ENCODE results near the gene LYRM1. TPM values are rescaled to one million over a fixed set of nuclear protein-coding genes. Genes with fewer than 3 reads are reported as not detected.

LYRM1 gene
- total RNA-seq, 1 donor from 2014 or later, result 21.7 TPM

DNA sequence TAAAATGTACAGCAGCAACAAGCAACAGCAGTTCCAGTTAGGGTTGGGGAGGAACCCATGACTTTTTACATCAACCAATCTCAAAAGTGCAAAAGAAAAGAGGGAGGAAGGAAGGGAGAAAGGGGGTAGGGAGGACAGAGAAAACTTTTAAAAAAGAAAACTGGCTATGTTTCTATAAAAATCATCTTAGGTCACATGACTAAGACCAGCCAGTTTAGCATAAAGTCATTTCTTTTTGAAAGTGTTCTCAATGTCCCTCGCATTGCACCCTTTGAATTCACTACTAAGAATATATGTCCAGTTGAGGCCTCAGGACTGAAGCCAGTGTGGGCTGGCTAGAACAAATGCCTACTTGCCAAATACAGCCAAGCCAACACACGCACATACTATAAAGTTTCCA lies 29.3 kb upstream of the LYRM1 start:
- intact Hi-C loops (cut with micrococcal nuclease), result no loop called here

DNA sequence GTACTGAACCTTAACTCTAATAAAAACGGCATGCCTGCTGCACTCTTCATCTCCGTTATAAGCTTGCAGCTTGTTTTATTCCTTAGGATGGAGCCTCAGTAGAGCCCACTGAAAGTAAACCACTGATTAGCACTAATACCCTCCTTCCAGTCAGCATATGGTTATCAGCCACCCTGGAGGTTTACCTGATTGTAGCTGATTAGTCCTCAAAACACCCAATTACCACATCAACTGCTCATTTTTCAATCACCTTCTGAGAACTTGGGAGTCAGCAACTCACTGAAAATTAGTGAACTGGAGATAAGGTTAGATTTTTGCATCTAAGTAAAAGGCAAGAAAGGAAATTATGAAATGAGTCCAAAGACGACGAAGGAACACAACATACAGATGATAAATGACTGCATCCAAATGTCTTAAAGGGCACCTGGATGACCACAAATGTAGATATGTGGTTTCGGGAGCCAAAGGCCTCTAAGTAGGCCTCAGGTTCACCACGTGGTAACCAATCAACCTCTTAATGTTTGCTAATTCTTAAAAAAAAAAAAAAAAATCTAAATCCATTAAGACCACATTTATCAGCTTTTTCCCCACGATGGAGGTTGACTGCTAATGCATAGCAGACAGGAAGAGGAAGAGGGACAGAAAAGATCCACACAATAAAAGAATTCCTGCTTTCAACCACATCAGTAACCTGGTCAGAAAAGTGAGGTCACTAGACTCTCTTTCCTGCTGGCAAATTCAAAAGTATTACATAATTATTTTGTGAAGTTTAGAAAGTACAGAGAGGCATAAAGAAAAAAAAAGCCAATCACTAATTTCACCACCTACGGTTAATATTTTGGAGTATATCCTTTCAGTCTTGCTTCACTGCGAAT lies 28.4 kb upstream of the LYRM1 start:
- intact Hi-C loops (cut with micrococcal nuclease), result no loop called here

DNA sequence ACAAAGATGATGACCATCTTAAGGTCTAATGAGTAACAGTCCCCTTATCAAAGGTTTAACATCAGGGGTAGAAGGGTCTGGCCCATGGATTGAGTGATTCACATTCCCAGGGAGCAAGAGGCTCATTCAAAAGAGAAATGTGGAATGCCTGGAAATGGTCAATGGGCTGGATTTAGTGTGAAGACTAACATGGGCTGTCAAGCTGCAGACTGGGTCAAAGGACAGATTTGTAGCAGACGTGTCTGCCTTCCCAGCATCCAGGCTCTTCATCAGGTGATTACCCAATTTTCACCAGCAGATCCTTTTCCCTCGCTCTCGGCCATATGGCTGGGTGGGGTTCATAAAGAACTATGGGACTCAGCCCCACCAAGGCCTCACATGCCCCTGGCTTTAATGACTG lies 27.2 kb upstream of the LYRM1 start:
- intact Hi-C loops (cut with micrococcal nuclease), result no loop called here

DNA sequence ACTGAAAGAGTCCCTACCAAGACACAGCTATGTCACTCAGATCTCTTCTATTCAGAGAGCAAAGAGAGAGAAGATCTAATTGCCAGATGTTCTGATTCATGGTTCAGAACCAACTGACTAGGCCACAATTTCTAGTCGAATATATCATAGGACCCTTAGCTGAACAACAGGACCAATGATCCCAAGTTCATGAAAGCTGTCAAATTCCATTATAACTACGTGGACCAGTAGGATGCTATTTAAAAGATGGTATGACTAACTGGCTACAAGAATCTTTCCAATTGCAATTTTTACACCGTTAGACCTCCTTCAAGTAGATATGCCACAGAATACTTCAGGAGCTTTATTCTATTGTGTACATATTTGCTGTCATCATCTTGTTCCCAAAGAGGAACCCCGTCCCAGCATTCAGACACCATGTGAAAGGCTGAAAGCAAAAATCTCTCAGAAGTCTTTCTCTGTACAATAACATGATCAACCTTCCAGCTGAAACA lies 26.4 kb upstream of the LYRM1 start:
- intact Hi-C loops (cut with micrococcal nuclease), result loop anchor here (1.0 kb wide), 3 partner anchors 26 to 133 kb away; partner anchors contain the start of genes DCUN1D3, LYRM1 and THUMPD1

DNA sequence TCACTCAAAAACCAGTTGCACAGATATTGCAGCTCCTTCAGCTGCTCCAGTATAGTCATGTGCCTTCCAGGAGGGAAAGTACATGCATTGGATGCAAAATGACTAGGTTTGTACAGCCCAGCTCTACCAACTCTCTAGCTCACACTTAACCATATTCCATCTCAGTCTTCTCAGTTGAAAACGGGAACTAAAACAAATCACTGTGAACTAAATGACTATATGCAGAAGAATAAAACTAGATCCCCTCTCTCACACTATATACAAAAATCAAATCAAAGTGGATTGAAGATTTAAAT lies 25.3 kb upstream of the LYRM1 start:
- intact Hi-C loops (cut with micrococcal nuclease), result no loop called here

DNA sequence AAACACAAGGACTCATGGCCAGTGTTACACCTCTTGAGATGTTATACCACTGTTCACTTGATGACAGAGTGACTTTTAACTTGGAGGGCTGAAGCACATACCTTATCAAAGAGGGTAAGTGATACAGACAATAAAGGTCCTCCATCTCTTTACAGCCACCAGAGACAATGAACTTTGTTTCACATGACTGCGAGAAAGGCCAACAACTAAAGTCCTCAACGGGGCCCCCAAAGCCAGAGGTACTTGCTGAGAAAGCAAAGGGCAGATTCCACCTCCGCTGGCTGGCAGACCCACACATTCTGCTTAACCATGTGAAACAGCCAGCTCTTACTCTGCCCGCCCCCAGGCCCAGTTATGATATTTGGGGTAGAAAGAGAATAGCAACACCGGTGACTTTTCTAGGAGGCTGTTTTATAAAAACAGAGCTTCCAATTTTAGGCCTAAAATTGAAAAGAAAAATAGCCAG lies 21.9 kb upstream of the LYRM1 start:
- intact Hi-C loops (cut with micrococcal nuclease), result no loop called here

DNA sequence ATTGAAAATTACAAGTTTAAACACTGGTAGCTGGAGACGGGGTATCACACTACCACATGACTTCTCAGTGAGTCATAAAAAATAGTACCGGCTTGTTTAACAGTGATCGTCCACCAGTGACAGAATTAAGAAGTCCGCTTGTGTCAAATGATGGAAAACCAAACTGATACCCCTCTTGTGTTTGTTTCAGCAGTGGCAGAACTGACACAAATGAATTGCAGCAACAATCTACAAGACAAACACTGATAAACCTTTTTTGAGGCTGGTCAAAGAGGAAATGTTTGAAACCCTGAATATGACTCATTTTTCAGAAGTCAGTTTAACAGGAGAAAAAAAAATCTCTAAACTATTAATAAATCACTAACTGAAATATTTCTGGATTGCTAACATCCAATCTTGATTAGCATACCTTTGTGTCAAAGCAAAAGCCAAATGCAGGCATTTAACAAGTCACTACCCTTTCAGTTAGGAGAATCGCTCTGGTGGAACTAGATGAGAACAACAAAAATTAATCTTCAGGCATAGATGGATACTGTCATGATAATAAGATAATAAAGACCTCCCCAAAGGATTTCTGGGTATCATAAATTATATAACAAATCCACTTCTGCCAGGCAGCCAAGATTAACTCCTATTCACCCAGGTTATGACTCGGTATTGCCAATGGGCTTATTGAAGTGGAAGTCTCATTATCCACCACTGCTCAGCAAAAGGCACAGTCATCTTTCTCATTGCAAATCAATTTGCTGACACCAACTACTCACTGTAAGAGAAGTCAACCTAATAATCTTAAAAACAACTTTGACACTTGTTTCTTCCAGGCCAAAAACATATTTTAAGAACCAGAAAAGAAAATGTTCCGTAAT lies 21.2 kb upstream of the LYRM1 start:
- intact Hi-C loops (cut with micrococcal nuclease), result no loop called here

DNA sequence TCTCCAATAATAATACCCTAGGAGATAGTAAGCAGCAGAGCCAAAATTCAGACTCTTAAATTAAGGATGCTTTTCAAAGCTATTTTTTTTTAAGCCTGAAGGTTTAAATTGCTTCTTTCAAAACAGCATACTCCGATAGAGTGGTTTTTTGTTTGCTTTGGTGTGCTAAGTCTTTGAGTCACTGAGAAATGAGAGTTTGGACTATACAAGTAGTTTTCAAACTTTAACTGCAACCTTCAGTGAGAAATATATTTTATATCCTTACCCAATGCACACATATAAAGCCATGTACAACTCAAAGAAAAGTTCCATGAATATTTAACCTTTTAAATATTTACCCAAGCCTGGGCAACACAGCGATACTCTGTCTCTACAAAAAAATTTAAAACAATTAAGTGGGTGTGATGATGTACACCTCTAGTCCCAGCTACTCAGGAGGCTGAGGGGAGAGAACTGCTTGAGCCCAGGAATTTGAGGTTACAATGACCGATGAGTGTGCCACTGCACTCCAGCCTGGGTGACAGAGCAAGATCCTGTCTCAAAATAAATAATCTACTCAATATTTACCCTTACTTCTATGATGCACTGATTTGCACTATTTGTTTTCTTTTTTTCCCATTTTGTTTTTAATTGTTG lies 19.6 kb upstream of the LYRM1 start:
- intact Hi-C loops (cut with micrococcal nuclease), result no loop called here

DNA sequence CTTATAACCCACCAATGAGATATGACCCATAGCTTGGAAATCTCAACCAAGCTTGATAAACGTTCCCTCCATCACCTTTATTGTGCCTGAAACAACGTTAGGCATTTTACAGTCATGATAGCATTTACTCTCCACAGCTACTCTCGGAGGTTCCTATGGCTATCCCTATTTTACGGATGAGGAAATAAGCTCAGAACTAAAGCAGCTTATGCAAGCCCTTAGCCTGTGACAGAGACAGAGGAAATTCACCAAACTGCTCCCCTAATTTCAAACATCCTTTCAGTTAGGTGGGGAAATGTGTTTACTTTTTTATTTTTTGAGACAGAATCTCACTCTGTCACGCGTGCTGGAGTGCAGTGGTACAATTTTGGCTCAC lies 19.1 kb upstream of the LYRM1 start:
- intact Hi-C loops (cut with micrococcal nuclease), result no loop called here

DNA sequence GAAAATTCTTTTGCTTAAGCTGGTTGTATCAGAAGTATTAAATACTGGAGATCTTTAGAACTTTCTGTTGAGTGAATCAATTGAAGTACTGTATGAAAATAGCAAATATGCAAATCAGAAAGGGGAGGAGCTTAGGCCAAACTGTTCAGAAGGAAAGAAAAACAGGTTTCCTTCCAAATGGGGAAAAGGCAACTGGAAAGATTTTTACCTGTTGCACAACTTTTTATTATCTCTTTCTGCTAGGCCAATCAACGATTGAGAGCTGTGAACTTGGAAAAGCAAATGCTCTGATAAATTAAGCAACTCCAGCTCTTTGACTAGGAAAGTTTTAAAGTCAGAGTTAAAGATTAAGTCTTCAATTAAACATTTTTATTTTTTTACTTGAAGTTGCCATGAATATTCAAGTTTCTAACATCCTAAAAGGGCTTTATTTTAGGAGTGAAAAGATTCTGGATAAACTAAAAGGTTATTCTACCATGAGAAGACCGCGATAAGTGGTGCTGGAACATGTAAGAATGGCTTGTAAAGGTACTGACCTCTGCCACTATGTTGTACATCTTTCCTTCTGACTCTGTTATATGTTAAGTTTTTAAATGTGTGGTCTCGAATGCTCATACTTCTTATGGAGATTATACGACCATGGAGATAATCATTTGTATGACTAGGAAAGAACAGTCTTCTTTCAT lies 16.9 kb upstream of the LYRM1 start:
- intact Hi-C loops (cut with micrococcal nuclease), result no loop called here

DNA sequence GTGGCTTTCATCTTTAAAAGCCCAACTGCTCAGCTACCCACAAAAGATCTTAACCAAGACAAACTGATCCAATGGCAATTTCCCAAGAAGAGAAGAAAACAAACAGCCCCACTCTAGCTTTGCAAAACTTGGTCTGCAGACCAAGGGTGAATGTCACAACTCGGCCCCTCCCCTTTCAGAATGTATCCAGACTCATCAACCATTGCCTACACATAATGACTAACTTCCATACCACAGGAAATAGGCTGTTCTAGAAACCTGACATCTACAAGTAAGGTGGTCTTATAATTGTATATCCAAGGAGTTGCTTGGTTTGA lies 16.4 kb upstream of the LYRM1 start:
- intact Hi-C loops (cut with micrococcal nuclease), result no loop called here

DNA sequence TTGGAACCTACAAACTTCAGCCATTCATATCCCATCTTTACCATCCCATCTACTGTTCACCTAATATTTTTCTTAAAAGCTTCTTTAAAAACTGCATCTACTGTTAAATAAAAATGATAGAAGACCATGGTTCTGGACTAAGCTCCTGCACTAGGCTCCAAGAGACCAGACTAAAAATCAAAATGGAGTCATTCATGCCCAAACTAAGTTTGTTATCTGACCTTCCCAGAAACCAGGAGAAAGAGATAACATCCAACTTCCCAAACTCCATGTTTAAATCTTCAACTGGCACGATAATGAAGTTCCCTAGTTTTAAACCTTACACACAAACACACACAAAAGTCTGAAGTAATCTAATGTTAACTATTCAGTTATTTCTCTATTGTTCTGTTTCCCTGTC lies 14.3 kb upstream of the LYRM1 start:
- intact Hi-C loops (cut with micrococcal nuclease), result no loop called here

DNA sequence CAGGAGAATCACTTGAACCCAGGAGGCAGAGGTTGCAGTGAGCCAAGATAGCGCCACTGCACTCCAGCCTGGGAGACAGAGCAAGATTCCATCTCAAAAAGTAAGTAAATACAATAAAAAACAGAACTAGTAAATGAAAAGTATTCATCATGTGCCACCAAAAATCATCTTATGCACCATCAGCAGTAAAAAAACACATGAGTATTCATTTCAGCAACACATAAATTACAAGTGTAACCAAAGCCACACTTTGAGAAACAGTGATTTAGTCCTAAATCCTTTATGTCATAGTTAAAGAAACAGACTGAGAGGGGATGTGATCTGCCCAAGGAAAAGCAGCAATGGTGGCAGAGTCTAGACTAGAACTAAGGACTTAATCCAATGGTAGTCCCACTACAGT lies 13.4 kb upstream of the LYRM1 start:
- intact Hi-C loops (cut with micrococcal nuclease), result no loop called here

DNA sequence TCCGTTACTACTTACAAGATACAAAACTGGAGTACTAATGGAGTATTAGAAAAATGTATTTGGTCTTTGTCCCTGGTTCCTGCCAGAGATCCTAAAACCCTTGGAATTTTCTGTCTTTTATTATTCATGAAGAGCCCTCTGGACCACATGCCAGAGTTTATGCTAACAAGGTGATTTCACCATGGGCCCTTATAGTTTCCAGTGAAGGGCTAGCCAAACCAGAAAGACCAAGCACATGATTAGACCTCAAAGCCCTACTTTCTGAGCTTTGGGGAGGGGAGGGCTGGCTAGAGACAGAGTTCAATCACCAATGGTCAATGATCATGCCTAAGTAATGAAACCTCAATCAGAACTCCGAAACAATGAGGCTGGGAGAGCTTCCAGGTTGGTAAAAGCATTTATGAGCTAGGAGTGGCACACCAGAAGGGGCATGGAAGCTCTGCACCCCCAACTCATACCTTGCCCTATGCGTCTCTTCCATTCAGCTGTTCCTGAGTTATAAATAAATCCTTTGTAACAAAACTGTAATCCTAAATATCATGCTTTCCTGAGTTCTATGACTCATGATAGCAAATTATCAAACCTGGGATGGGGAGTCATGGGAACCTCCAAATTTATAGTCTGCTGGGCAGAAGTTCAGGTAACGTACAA lies 10.8 kb upstream of the LYRM1 start:
- intact Hi-C loops (cut with micrococcal nuclease), result no loop called here

DNA sequence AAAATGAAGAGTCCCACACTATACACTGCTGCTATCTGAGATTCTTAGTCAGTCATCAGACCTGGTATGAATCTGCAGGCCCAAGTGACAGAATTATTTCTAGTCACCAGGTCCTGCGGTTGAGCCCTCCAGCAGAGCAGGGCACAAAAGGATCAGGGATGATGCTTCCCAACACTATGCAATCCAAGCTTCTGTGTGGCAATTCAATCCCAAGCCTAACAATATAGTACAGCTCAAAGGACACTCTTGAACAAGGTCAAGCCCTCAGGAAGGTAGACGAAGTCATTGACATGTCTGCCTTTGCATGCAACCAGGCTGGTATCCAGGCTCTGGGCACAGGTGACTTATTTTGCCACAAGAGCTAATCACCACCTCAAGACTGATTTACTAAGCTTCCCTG lies 6.2 kb upstream of the LYRM1 start:
- intact Hi-C loops (cut with micrococcal nuclease), result no loop called here

DNA sequence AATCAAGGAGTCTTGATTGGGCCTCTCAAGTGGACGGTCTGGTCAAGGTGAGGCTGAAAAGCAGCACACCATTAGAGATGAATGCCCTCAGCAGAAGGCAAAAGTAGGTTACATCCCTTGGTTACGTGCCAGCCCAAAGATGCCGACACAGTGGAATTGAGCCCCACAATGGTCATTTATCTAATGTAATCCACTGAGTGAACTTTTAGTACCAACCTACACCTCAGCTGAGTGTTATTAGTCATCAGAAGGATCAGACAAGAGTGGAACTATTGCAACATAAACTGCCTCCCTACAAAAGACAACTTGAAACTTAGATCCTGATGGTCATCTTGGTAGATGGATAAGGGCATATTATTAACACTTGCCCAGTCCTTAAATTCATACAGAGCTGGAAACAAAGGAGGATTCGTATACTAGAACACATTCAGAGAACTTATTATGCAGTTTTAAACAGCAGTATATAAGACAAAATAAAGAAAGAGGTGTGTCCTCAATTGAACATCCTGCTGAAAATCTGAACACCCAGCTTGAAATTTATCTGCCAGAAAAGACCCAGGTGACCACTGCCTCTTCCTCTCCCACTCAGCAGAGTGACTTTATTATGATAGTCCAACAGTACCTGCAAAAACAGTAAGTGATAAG lies 3.2 kb upstream of the LYRM1 start:
- intact Hi-C loops (cut with micrococcal nuclease), result no loop called here

DNA sequence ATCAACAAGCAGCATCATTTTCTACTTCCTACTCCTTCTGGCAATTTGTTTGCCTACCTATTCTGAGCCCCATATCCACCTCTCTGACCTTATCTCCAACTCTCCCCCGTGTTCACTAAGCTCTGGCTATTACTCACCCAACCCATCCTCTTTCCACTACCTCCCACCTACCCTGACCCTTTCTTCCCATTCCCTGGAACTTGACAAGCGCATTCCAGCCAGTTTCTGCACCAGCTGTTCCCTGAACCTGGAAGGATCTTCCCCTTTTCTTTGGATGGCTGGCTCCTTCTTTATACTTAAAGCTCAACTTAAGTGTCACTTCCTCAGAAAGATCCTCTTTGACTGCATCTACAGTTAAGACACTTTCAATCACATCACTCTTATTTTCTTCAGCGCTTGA lies 2.6 kb upstream of the LYRM1 start:
- intact Hi-C loops (cut with micrococcal nuclease), result no loop called here

DNA sequence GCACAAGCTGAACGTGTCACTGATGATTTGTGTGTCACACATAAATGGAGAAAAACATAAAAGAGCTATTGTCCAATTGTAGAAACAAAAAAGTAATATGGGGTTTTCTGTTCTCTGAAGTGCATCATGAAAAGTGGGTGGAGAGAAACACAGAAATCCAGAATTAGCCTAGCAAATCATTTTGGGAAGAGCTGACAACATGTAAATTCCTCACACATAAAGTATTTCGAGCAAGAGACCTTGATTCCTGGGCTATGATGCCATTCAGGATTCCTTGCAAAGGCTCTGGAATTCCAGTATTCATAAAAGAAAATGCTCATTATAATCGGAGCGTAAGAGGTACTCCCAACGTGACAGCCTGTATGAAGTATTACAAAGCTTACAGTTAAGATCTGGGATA lies 1.5 kb upstream of the LYRM1 start:
- intact Hi-C loops (cut with micrococcal nuclease), result no loop called here

DNA sequence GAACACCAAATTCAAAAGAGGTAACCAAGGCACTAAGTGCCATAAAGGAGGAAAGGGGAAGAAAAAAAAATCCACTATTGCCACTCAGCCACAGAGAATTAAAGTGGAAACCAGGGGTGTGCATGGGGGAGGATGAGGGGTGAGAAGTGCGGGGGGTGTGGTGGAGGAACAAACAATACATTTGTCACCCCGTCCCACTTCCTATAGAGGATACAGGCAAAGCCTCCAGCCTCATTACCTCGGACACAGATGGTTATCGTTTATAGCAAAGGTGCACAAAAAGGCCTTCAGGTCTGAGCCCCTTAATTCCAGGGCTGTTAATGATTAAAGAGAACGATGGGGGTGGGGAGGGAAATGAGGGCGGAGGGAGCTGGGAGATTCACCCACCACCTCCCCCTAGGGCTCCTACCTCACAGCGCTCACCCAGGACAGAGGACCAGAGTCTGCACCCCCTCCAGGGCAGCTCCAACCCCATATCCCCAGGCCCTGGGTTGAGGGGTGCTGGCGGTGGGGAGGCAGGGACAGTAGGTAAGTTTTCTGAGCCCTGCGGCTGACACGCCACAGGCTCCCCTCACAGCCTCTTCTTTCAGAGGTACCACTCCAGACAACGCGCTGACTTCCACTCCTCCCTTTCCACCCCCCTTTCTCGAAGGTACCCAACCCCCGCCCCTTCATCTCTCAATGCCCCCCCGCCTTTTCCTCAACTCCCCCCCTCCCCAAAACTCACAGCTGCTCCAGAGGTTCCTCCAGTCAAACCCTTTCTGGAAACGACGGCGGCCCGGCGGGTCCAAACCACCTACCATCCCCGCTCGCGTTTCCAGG lies 883 bp upstream of the LYRM1 start:
- intact Hi-C loops (cut with micrococcal nuclease), result loop anchor here (1.0 to 5.0 kb wide), 7 partner anchors 25 to 1342 kb away; partner anchors contain the start of genes ERI2, REXO5, THUMPD1 and VPS35L
